TTC549 (cell line): ENCODE results near the gene GTF3C1.

Experiments used
- FAIRE-seq: peaks from 2 replicates; lab custom pipeline; 2012; peaks lifted over from hg19 to GRCh38; lab: Jason Lieb, UNC

Gene GTF3C1

GRCh38 chr16:27558932-27559331 lies 9.2 kb upstream of the GTF3C1 start:
- FAIRE-seq: no peak

DNA sequence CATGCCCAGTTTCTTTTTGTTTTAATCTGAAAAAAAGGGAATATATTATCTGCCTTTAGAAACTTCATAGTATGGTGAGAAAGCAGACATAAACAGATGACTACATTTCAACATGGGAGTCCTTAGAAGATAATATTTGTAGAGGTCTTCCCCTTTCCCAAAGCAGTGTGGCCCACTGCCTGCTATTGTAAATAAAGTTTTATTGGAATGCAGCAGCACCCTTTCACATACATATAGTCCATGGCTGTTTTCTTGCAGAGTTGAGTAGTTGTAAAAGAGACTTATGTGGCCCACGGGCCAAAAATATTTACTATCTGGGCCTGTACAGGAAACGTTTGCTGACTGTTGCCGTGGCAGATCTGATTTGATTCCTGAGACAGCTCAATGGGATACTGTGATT lies 8.7 kb upstream of the GTF3C1 start:
- no peak for FAIRE-seq

GRCh38 chr16:27556471-27556870 lies 6.8 kb upstream of the GTF3C1 start:
- no peak for FAIRE-seq

- FAIRE-seq: no peak
Measured at GRCh38 chr16:27551036-27551435, 1.3 kb upstream of the GTF3C1 start.

- FAIRE-seq: no peak
Measured at GRCh38 chr16:27550582-27550920, 838 bp upstream of the GTF3C1 start.

DNA sequence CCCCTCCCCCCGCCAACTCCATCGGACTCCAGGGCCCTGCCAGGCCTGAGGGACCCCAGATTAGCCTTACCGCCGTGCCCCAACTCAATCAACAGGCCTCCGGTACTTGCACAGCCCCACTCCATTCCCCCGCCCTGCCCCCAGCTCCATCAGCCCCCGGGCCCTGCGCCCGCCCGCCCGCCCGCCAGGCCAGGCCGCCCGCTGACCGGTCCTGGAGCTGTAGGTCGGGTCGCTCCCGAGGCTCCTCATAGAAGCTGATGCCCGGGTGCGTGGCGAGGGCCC lies 308 bp downstream of the GTF3C1 start:
- no peak for FAIRE-seq

GRCh38 chr16:27547851-27548250 lies 1.9 kb downstream of the GTF3C1 start:
- no peak for FAIRE-seq

GRCh38 chr16:27547134-27547533 lies 2.6 kb downstream of the GTF3C1 start:
- FAIRE-seq: no peak

GRCh38 chr16:27544671-27545070 lies 5.0 kb downstream of the GTF3C1 start:
- FAIRE-seq: no peak

- FAIRE-seq: no peak
Measured at GRCh38 chr16:27543801-27544200, 5.9 kb downstream of the GTF3C1 start.

DNA sequence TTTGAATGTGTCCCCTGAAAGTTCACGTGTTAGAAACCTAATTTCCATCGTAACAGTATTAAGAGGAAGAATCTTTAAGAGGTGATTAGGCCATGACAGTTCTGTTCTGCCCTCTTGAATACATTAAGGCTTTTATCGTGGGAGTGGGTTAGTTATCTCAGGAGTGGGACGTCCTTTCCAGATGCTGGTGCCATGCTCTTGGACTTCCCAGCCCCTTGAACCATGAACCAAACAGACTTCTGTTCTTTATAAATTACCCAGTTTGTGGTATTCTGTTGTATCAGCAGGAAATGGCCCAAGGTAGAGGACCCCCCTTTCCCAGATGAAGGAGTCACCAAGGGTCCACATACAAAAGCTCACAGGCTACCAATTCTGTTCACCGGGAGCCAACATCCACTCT lies 10.1 kb downstream of the GTF3C1 start:
- FAIRE-seq: no peak

GRCh38 chr16:27539120-27539519 lies 10.6 kb downstream of the GTF3C1 start:
- no peak for FAIRE-seq

- FAIRE-seq: no peak
Measured at GRCh38 chr16:27538528-27538927, 11.2 kb downstream of the GTF3C1 start.

DNA sequence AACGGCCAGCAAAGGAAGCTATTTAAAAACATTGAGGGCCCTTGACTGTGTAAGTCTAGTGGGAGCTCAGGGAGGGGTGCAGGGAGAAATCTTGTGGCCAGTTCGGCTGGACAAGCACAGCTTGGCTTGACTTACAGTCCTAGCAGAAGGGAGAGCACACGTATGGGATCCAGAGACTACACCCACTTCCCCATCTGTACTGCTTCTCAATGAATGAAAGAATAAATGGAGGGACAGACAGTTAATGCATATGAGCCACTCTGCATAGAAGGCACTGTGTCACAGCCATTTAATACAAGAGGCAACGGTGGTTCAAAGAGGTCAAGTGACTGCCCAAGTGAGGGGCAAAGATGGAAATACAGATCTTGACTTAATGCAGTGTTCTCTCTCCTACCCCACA lies 15.5 kb downstream of the GTF3C1 start:
- FAIRE-seq: no peak

DNA sequence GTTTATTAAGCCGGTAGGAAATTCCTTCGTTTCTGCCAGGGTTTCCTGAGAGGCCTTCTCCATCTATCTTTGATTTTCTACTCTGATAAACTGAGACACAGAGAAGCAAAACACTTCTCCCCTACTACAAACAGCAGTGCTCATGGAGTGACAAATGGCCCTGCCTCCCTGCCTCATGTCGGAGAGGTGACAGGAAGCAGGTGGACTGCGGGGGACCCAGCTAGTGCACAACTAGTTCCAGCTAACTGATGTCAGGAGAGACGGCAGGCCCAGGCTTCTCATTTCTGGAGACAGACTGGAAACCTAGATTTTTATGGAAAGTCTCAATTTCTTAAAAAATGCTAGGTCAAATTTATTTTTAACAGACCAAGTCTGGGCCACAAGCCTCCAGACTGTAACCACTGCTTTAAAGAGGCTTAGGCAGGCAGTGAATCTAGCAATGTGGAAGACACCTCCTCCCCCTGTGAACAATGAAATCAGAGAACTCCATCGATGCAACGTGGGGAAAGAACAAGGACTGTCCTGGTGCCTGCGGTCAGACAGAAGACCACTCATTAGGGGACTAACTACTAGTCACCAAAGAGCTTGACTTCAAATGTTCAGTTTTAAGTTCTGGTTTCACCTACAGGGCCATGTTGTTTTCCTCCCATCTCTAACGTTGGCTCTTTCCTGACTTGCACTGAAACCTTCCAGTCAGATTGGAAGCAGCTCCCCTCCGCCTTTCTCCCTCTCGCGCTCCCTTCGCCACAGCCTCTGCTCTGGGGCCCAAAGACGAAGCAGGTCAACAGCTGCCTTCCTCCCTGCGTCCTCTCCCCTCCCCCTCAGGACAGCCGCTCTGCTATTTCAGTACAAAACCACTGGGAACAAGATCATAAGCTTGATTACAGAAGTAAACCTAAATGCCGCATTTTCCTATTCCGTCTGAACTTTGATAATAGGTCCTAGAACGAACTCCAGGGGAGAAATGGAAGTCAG lies 17.6 kb downstream of the GTF3C1 start:
- FAIRE-seq: no peak

- no peak for FAIRE-seq
Measured at GRCh38 chr16:27531186-27531585, 18.5 kb downstream of the GTF3C1 start.

GRCh38 chr16:27529962-27530361 lies 19.8 kb downstream of the GTF3C1 start:
- no peak for FAIRE-seq

DNA sequence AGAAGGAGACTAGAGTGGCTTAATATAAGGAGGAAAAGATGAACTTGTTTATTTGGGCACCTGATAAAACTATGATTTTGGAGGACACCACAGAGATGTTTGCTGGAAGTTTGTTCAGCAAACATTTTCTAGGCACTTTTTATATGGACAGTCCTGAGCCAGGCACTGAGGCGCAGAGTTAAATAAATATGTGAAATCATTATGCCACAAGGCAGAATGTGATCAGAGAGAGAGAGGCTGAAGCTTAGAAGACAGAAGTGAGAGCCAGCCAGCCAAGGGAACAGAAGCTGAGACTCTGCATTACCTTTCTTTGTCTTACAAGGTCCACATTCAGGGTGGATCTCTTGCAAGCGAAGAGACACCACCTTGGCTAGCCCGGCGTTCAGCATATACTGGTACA lies 21.4 kb downstream of the GTF3C1 start:
- FAIRE-seq: no peak

DNA sequence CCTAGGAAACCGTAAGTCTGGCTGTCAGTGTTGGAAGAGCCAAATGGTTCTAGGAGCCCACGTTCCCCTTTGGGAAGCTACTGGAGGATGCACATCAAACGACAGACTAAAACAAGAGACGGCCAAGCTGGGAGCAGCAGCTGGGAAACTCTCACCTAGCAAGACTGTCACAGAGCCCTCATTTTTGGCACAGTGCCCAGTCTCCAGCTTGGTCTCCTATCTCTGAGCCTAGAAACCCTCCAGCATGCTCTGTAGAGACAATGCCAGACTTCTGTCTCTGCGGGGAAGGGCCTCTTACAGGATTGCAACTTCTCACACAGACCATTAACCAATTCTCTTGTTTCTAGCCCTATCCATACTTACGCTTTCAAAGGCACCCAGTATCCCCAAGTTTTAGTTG lies 23.5 kb downstream of the GTF3C1 start:
- FAIRE-seq: no peak

GRCh38 chr16:27522173-27522707 lies 27.5 kb downstream of the GTF3C1 start:
- no peak for FAIRE-seq

- FAIRE-seq: no peak
Measured at GRCh38 chr16:27520982-27521673, 28.6 kb downstream of the GTF3C1 start.

GRCh38 chr16:27518226-27518625 lies 31.5 kb downstream of the GTF3C1 start:
- FAIRE-seq: no peak

DNA sequence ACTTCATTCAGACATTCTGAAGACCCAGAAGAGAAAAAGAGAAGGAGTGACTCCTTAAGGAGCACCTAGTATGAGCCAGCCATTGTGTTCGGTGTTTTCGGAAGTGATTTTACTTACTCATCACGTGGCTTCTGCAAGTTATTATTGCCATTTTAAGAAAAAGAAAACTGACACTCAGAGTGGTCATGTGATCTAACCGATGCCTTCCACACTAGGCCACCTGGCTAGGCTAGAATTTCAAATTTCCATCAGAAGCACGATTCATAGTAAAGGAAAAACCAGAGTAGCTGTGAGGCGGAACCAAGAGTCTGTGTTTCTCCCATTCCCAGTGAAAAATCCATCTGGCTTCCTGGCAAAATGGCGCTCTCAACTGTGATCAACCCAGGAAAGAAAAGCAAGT lies 32.0 kb downstream of the GTF3C1 start:
- FAIRE-seq: no peak

DNA sequence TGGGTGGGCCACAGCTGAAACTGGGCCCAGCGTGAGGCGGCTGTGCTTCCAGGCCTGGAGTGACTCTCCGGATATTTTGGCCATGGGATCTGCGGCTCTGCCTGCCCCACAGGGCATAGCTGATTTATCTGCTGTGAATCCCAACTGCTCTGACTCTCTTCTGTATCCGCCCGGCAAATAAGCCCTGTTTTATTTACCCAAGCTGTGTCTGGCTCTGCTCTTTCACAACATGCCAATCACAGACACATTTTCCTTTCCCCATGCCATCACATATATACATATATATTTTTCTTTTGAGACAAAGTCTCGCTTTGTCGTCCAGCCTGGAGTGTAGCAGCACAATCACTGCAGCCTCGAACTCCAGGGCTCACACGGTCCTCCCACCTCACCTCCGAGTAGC lies 33.3 kb downstream of the GTF3C1 start:
- FAIRE-seq: no peak
